ENCODE measurements around the gene UBR2.
"Not testable (repeated sequence)": the region's sequence is repeated elsewhere in the genome, so short reads cannot be mapped to it uniquely, and the experiment has no call there.

The UBR2 gene

GRCh38 chr6:42729731-42730130, 165.9 kb downstream of the UBR2 start:
- no peak for TF ChIP-seq ZNF274 (IDR thresholded peaks at IDR 0.05; ENCODE audit: low read depth, low read length)
- H3K4me3 ChIP-seq (ENCODE audit: low read length), result no peak overlapping the region

GRCh38 chr6:42733867-42734481, 170.1 kb downstream of the UBR2 start:
- H3K4me3 ChIP-seq (ENCODE audit: low read length), result not testable (repeated sequence)

- TF ChIP-seq ZNF274 (IDR thresholded peaks at IDR 0.05; ENCODE audit: low read depth, low read length), result no peak
- H3K4me3 ChIP-seq (ENCODE audit: low read length), result no peak overlapping the region
These were observed 172.1 kb downstream of the UBR2 start for GRCh38 chr6:42735976-42736375.

- H3K4me3 ChIP-seq (ENCODE audit: low read length), result no peak overlapping the region
- no peak for TF ChIP-seq ZNF274 (IDR thresholded peaks at IDR 0.05; ENCODE audit: low read depth, low read length)
These were observed 176.9 kb downstream of the UBR2 start for GRCh38 chr6:42740725-42741124.

GRCh38 chr6:42742116-42742894, 178.5 kb downstream of the UBR2 start:
- H3K4me3 ChIP-seq (ENCODE audit: low read length), result no peak overlapping the region
- no peak for TF ChIP-seq ZNF274 (IDR thresholded peaks at IDR 0.05; ENCODE audit: low read depth, low read length)
